Endothelial cell (in vitro differentiated cells): Measurements from ENCODE around the gene TOPBP1. TPM values are rescaled to one million over a fixed set of nuclear protein-coding genes. Genes with fewer than 3 reads are reported as not detected.
A peak's percentile ranks its signal among the peaks of the same experiment; 100 is the strongest.

Experiments used
- DNase-seq: peaks from one replicate; pipeline ENCODE4 v3.0.0; 2021; ENCODE audit warnings: low spot score
- H3K27ac Mint-ChIP-seq: one replicate; pipeline ENCODE4 v1.8.0; 2021; ENCODE audit warnings: mixed read lengths, inconsistent platforms; ENCODE audit not compliant: unreplicated experiment
- H3K27me3 Mint-ChIP-seq: one replicate; pipeline ENCODE4 v1.8.0; 2021; ENCODE audit warnings: mild to moderate bottlenecking, moderate library complexity, mixed read lengths, inconsistent platforms; ENCODE audit not compliant: unreplicated experiment
- H3K36me3 Mint-ChIP-seq: one replicate; pipeline ENCODE4 v1.8.0; 2021; ENCODE audit warnings: mild to moderate bottlenecking, low read depth, mixed read lengths, inconsistent platforms; ENCODE audit not compliant: unreplicated experiment
- H3K4me1 Mint-ChIP-seq: one replicate; pipeline ENCODE4 v1.8.0; 2021; ENCODE audit warnings: mild to moderate bottlenecking, mixed read lengths, inconsistent platforms; ENCODE audit not compliant: unreplicated experiment
- H3K4me3 Mint-ChIP-seq: one replicate; pipeline ENCODE4 v1.8.0; 2021; ENCODE audit warnings: mild to moderate bottlenecking, mixed read lengths, inconsistent platforms; ENCODE audit not compliant: unreplicated experiment
- H3K9me3 Mint-ChIP-seq: one replicate; pipeline ENCODE4 v1.8.0; 2021; ENCODE audit warnings: mixed read lengths, inconsistent platforms; ENCODE audit not compliant: unreplicated experiment
- total RNA-seq: library from RNA; stranded (reverse); fragmentation: NEBNext Ultra II Directional; extraction: Animal tissue kit (Norgen Biotek cat#: 25700); gene quantifications from one replicate; pipeline ENCODE4 v1.2.1, GENCODE V29; 2021; ENCODE audit not compliant: unreplicated experiment
- TF ChIP-seq, protein P1 (sequence below): fragments of 200-600 bp; sonication (generic); IDR thresholded peaks from one replicate; pipeline ENCODE4 v1.5.0; 2021; ENCODE audit warnings: antibody characterized with exemption; ENCODE audit not compliant: unreplicated experiment

TOPBP1 gene
- total RNA-seq, 1 donor from 2014 or later = 43.2 TPM

GRCh38 chr3:133588035-133588434 is 73.7 kb downstream of the TOPBP1 start:
- Mint-ChIP-seq H3K36me3 (peaks cover 30% of the 10 kb centered on the region), H3K27ac (no peak overlapping the region), H3K4me3 (no peak overlapping the region), H3K27me3 (no peaks in the 10 kb centered on the region), H3K4me1 (no peaks in the 10 kb centered on the region), H3K9me3 (no peaks in the 10 kb centered on the region)
- no peak for DNase-seq
- TF ChIP-seq, protein P1, sequence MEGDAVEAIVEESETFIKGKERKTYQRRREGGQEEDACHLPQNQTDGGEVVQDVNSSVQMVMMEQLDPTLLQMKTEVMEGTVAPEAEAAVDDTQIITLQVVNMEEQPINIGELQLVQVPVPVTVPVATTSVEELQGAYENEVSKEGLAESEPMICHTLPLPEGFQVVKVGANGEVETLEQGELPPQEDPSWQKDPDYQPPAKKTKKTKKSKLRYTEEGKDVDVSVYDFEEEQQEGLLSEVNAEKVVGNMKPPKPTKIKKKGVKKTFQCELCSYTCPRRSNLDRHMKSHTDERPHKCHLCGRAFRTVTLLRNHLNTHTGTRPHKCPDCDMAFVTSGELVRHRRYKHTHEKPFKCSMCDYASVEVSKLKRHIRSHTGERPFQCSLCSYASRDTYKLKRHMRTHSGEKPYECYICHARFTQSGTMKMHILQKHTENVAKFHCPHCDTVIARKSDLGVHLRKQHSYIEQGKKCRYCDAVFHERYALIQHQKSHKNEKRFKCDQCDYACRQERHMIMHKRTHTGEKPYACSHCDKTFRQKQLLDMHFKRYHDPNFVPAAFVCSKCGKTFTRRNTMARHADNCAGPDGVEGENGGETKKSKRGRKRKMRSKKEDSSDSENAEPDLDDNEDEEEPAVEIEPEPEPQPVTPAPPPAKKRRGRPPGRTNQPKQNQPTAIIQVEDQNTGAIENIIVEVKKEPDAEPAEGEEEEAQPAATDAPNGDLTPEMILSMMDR = no peak

DNA sequence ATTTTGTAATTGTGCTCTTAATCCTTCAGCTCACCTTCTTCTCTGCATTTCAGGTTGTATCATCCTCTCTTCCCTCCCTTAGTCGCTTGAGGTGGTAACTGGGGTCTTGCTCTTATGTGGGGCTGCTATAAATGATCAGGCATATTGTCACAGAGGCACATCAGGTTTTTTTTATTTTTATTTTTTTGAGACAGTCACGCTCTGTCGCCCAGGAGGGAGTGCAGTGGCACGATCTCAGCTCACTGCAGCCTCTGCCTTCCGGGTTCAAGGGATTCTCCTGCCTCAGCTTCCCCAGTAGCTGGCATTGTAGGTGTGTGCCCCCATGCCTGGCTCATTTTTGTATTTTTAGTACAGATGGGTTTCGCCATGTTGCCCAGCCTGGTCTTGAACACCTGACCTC is 78.3 kb downstream of the TOPBP1 start:
- H3K4me3 Mint-ChIP-seq = no peak overlapping the region
- H3K36me3 Mint-ChIP-seq = peaks cover 23% of the 10 kb centered on the region
- no peak overlapping the region for H3K27ac Mint-ChIP-seq
- TF ChIP-seq, protein P1 = no peak
- H3K9me3 Mint-ChIP-seq = no peaks in the 10 kb centered on the region
- DNase-seq = no peak
- H3K27me3 Mint-ChIP-seq = no peaks in the 10 kb centered on the region
- no peaks in the 10 kb centered on the region for H3K4me1 Mint-ChIP-seq

- Mint-ChIP-seq H3K4me3 (no peak overlapping the region), H3K27ac (no peak overlapping the region), H3K36me3 (peaks cover 22% of the 10 kb centered on the region), H3K9me3 (no peaks in the 10 kb centered on the region), H3K4me1 (peaks cover 20% of the 10 kb centered on the region), H3K27me3 (peaks cover 9% of the 10 kb centered on the region)
- peak; percentile 22 for DNase-seq
- TF ChIP-seq, protein P1 = peak; percentile 76
Observed at GRCh38 chr3:133578548-133579191, 83.1 kb downstream of the TOPBP1 start.

GRCh38 chr3:133576169-133576568 is 85.6 kb downstream of the TOPBP1 start:
- no peak for DNase-seq
- Mint-ChIP-seq H3K27ac (no peak overlapping the region), H3K27me3 (peaks cover 18% of the 10 kb centered on the region), H3K4me3 (peak overlapping the region; percentile 99), H3K36me3 (peaks cover 17% of the 10 kb centered on the region), H3K4me1 (peaks cover 32% of the 10 kb centered on the region), H3K9me3 (no peaks in the 10 kb centered on the region)
- TF ChIP-seq, protein P1 = no peak

- Mint-ChIP-seq H3K4me3 (peak overlapping the region; percentile 99), H3K4me1 (peaks cover 33% of the 10 kb centered on the region), H3K27me3 (peaks cover 18% of the 10 kb centered on the region)
Observed at GRCh38 chr3:133575086-133575485, 86.7 kb downstream of the TOPBP1 start.

More at GRCh38 chr3:133575086-133575485, 86.7 kb downstream of the TOPBP1 start:
- Mint-ChIP-seq H3K9me3 (no peaks in the 10 kb centered on the region), H3K36me3 (peaks cover 16% of the 10 kb centered on the region), H3K27ac (peak overlapping the region; percentile 98)
- no peak for DNase-seq
- TF ChIP-seq, protein P1 = no peak
